ENCODE measurements around the gene SLC27A1.
"Not testable (repeated sequence)": the region's sequence is repeated elsewhere in the genome, so short reads cannot be mapped to it uniquely, and the experiment has no call there.

Gene SLC27A1

DNA sequence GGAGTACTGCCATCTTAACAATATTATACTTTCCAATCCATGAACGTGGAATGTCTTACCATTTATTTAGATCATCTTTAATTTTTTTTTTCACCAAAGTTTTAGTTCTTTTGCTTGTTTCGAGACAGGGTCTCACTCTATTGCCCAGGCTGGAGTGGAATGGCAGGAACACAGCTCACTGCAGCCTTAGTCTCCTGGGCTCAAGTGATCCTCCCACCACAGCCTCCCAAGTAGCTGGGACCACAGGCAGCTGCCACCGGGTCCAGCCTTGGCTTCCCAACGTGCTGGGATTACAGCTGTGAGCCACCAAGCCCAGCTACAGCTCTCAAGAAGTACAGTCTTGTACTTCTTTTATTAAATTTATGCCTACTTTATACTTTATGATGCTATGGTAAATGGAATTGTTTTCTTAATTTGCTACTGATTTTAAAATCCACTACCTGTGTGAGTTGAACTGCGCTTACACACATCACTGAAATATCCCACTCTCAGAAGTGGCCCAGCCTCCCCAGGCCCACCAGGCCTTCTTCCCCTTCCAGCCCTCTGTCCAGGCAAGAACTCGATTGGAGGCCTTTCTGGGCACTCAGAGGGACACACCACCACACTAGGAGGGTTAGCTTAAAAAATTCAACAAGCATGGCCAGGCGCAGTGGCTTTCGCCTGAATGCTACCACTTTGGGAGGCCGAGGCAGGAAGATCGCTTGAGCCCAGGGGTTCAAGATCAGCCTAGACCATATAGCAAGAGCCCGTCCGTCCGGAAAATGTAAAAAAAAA lies 40.1 kb downstream of the SLC27A1 start:
- peak in 1 of 51 donors; percentile 6 for DNase-seq

DNA sequence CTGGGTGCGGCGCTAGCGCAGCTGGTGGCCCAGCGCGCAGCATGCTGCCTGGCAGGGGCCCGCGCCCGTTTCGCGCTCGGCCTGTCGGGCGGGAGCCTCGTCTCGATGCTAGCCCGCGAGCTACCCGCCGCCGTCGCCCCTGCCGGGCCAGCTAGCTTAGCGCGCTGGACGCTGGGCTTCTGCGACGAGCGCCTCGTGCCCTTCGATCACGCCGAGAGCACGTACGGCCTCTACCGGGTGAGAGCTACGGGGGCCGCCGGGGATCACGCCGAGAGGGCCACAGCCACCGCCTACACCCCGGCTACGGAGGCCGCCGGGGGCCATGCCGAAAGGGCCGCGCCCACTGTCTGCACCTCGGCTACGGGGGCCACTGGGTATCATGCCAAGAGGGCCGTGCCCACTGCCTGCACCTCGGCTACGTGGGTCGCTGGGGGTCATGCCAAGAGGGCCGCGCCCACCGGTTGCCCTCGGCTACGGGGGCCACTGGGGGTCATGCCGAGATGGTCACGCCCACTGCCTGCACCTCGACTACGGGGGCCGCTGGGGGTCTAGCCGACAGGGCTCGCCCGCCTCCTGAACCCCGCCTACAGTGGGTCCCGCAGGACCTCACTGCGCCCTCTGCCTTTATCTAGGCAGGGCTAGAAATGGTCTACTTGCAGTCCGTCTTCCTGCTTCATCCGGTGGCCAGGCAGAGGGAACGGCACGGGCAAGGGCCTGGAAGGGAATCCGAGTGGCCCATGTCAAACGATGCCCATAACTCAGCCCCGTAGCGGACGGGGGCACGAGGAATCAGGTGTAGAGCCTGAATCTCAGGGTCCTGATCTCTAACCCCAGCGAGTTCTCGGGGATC lies 41.6 kb downstream of the SLC27A1 start:
- peak; percentile 62 to 98 (median 86) for DNase-seq

DNA sequence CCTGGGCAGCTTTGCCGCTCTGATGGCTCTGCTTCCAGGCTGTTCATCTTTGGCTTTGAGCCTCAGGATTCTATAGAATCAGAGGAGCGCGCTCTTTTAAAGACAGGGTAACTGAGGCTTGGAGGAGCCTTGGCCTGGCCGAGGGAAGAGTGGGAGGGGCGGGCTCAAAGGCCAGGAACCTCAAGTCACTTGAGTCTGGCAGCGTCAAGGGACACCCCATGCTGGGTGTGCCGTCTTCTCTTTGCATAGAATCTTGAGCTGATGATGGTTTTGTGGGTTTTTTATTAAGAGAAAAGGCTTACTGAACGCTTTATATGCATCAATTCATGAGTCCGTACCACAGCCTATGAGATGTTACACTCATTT lies 42.2 kb downstream of the SLC27A1 start:
- no peak for DNase-seq

DNA sequence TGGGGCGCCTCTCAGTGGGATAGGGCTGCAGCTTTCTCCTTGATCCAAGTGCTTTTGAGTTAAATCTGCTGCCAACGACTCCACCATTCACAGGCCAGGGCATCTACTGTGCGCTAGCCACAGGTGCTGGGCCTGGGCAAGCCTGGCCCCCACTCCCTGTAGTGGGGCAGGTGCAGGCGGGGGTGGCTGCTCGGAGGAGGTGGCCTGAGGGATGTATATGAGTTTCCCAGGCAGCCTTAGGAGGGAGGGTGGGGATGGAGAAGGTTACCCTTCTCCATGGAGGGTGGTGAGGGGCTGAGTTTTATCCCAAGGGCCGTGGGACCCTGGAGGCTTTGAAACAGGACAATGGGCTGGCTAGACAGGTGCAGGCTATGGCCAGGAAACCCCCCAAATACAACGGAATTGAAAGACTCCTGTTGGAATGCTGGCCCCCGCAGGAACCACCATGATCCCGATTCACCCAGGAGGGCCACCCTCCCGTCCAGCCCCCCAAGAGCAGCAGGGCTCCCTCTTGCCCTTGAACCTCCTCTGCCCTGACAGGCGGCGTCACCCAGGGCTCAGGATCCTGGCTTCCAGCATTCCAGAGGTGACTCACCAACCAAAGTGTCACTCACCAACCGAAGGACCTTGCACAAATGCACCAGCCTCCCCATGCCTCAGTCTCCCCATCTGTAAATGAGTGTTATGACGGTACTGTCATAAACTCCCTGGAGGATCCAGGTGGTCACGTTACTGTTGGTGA lies 45.3 kb downstream of the SLC27A1 start:
- DNase-seq = no peak

DNA sequence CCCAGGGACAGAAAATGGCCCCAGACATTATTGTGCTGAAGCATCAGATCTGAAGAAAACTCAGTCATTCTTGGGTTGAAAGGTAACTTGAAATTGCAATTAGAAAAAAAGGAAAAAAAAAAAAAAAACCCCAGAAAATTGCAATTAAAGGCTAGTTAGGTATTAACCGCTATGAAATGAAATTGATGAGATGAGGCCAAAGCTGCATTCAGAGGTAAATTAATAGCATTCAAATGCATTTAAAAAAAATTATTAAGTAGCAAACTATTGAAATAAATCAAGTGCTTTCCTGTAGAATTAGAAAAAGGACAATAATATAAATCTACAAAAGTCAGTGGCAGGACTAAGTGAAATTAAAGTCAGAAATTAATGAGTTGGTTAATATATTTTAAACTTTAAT lies 47.6 kb downstream of the SLC27A1 start:
- no peak for DNase-seq

DNA sequence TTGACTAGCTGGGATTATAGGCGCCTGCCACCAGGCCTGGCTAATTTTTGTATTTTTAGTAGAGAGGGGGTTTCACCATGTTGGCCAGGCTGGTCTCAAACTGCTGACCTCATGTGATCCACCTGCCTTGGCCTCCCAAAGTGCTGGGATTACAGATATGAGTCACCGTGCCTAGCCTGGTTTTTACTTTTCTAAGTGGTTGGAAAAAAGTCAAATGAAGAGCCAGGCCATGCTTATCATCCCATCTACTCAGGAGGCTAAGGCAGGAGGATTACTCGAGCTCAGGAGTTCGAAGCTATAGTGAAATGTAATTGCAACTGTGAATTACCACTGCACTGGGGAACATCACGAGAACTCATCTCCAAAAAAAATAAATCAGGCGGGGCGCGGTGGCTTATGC lies 48.3 kb downstream of the SLC27A1 start:
- DNase-seq = not testable (repeated sequence)

DNA sequence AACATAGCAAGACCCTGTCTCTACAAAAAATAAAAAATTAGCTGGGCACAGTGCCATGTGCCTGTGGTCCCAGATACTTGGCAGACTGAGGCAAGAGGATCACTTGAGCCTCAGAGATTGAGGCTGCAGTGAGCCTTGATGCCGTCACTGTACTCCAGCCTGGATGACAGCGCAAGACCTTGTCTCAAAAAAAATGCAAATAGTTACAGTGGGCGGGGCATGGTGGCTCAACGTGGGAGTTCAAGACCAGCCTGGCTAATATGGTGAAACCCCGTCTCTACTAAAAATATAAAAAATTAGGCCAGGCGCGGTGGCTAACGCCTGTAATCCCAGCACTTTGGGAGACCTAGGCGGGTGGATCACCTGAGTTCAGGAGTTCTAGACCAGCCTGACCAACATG lies 49.6 kb downstream of the SLC27A1 start:
- no peak for DNase-seq

DNA sequence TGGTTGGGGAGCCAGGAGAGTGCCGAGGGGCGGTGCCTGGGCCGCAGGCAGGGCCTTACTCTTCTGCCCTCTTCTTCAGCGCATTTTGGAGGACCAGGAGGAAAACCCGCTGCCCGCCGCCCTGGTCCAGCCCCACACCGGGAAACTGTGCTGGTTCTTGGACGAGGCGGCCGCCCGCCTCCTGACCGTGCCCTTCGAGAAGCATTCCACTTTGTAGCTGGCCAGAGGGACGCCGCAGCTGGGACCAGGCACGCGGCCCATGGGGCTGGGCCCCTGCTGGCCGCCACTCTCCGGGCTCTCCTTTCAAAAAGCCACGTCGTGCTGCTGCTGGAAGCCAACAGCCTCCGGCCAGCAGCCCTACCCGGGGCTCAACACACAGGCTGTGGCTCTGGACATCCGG lies 50.5 kb downstream of the SLC27A1 start:
- DNase-seq = peak in 2 of 51 donors; percentile 37 to 45

DNA sequence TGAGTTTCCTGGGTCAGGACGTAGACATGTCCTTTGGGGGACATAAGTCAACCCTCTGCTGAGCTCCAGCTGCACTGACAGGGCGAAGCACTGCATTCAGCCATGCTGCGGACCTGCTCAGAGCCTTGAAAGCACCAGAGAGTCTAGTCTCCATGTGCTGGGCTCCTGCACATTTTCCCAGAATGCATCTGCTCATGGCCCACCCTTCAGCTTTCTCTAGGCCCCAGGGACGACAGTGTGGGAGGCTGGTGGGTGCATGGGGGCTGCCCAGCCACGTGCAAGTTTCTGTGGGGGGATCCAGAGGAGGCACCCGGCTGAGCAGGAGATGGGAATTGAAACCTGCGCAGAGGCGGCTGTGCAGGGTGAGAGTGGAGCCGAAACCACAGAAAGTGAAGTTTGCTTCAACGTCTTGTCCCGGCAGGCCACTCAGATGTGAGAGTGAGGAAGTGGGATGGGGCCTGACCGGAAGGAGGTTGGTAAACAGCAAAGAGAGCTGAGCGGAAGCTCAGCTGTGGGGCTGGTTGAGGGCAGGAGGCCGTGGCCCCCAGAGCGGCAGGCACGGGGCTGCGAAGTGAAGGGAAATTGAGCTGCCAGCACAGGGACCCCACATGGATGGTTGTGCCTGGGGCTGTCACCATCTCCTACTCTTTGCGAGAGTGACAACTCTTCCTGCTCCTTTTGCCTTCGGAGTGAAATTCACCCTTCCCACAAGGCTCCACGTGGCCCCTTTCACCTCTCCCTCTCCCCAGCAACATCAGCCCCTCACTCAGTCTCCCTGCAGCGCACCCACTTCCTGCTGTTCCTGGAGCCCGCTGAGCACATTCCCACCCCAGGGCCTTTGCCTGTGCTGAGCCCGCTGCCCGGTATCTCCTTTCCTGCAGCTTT lies 52.9 kb downstream of the SLC27A1 start:
- DNase-seq = peak in 27 of 51 donors; percentile 7 to 61 (median 28)

DNA sequence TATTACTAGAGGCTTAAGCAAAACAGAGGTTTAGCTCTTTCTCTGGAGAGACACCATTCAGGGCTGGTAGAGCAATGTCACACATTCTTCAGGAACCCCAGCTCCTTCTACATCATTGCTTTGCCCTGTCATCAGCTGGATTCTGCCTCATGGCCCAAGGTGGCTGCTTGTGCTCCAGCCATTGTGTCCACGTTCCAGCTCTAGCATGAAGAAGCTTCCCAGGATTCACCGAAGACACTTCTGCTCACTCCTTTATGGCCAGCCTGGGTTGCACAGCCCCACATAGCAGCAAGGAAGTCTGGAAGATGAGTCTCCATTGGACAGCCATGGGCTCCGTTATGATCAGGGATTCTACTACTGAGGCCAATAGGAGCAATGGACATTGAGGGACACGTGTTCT lies 54.3 kb downstream of the SLC27A1 start:
- DNase-seq = no peak

DNA sequence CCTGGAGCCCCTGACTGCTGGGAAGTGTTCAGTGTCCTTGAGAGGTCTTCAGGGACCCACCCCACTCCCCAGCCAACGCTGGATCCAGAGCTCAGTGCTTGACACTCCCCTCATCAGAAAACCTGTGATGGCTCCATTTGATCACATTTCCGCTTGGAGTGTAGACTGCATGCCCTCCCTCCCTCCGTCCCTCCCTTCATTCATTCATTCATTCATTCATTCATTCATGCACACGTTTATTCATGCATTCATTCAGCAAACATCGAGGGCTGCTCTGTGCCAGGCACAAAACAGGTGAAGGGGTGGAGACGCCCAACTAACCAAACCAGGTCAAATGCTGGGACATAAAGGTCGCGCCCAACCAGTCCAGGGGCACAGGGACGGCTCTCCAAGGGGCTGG lies 54.8 kb downstream of the SLC27A1 start:
- no peak for DNase-seq

DNA sequence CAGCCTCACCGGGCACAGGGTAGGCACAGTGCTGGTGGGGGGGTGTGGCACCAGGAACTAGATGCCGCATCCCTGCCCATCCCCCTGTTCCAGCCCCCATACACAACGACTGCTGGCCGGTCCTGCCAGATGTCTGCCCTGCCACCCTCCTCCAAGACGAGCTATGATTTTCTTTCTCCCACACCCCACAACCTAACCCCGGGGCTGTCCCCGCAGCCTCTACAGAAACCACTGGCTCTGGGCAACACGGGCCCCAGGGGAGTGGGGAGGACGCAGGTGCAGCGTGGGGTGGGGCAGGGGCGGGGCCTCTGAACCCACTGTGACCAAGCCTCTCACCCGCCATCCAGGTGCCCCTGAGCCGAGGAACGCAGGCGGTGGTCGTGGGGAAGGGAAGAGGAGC lies 56.6 kb downstream of the SLC27A1 start:
- DNase-seq = no peak

DNA sequence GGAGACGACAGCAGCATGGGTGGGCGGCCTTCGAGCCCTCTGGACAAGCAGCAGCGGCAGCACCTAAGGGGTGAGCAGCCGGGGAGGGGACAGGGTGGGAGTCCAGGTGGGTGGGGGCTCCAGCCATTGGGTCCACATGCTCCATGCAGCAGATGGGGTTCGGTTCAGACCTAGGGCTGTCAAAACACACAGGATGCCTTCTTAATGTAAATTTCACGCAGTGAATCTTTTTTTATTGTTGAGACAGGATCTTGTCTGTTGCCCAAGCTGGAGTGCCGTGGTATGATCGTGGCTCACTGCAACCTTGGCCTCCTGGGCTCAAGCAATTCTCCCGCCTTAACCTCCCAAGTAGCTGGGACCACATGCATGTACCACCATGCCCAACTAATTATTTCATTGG lies 57.0 kb downstream of the SLC27A1 start:
- DNase-seq = no peak

DNA sequence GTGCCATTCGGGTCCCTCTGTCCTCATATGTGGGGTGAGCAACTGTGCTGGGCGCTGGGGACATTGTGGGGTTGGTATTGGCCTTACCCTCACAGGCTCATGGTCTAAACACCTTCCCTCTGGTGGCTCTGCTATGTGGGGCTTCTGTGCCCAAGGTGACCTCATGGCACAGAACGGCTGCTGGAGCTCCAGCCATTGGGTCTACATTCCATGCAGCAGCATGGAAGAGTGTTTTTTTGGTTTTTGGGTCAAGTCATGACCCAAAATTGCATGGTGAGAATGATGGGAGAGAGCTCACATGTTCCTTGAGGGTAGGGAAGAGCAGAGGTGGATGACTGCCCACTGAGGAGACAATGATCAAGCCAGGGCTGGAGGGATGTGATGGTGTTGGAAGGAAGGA lies 58.3 kb downstream of the SLC27A1 start:
- no peak for DNase-seq

DNA sequence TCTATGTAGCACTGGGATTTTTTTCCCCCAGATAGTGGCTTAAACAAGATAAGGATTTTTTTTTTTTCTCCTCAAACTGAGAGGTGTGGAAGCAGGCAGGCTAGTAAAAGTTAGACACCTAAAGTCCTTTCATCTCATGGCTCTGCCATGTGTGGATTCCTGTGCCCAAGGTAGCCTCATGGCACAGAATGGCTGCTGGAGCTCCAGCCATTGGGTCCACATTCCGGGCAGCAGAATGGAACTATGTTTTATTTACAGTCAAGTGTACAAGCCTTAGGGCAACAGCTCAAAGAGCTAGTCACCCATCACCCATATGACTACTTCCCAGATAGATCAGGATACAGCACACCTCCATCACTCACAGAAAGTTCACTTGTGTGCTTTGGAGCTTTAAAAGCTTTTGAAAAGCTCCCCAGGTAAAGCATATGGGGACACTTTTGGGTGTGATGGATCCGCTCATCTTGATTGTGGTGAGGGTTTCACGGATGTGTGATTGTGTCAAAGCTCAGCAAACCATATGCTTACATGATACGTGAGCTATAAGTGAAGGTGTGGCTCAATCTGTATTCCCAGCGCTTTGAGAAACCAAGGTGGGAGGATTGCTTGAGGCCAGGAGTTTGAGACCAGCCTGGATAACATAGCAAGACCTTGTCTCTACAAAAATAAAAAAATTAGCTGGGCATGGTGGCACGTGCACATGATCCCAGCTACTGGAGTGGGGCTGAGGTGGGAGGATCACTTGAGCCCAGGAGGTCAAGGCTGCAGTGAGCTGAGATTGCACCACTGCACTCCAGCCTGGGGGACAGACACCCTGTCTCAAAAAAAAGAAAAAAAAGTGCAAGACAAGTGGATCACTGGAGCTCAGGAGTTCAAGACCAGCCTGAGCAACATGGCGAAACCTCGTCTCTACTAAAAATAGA lies 59.2 kb downstream of the SLC27A1 start:
- no peak for DNase-seq

DNA sequence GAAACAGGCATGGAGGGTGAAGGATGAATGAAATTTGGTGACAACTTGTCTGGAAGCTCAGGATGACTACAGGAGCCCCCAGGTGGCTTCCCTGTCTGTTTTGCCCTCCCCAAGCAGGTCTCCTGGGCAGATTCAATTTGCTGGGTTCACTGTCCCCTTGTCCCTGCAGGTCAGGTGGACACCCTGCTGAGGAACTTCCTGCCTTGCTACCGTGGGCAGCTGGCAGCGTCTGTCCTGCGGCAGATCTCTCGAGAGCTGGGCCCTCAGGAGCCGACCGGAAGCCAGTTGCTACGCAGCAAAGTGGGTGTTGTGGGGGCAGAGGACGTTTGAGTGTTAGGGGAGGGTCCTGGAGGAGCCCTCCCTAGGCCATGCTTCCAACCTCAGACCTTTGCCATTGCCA lies 60.3 kb downstream of the SLC27A1 start:
- DNase-seq = no peak

DNA sequence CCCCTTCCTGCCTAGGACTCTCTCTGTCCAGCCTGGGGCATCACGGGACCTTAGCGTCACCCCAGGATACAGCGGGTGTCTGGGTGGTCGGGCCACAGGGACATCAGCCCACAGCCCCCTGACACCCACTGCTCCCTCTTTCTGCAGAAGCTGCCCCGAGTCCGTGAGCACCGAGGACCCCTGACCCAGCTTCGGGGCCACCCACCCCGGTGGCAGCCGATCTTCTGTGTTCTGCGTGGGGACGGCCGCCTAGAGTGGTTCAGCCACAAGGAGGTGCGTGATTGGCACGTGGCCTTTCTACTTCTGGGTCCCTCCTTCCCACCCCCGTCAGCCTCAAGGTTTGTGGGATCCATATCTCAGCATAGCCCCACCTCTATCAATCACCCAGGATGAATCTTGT lies 61.8 kb downstream of the SLC27A1 start:
- DNase-seq = no peak

DNA sequence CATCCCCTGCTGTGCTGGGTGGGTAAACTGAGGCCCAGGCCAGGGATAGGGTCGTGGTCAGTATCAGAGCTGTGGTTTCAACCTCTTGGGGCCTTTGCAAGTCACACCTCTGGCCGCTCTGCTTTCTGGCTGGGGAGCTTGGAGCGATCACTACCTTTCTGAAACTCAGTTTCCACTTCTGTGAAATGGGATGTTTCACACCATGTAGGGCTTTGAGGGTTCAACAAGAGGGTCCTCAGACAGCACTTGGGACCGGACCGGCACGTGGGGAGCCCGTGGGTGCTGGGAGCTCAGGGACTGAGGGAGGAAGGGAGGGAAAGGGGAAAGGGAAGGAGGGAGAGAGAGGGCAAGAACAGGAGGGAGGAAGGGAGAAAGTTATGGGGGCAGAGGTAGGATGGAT lies 62.2 kb downstream of the SLC27A1 start:
- no peak for DNase-seq

DNA sequence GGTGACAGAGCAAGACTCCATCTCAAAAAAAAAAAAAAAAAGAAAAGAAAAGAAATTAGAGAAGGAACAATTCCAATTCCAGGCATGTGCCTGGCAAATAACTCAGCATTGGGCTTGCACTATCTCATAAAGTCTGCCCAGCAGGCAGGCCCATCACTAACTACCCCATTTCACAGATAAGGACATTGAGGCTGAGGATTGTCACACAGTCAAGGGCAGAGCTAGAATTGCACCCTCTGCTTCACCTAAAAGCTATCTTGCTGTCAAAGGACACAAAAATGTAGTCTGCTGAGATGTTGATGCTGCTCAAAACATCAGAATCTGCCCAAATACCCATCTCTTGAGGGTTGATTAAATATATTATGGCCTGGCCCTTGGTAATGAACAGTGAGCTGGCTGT lies 64.4 kb downstream of the SLC27A1 start:
- DNase-seq = no peak

DNA sequence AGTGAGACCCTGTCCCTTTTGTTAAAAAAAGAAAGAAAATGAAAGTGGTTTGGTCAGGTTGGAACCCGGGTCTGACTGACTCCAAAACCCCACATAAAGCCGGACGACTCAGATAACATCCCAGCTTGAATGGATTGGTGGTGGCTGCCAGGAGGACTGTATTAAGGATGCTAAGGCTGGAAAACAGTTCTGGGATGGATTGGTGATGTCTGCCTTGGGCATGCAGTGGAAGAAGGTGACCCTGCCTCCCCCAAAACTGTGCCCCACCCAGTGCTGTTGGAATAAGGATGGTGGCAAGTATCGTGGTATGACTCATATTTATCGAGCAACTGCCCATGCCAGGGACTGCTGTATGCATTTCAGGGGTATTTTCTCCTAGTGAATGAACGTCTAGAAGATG lies 66.6 kb downstream of the SLC27A1 start:
- DNase-seq = no peak

Data from hypothalamus (tissue), 51 donors.